Stimulated activated CD4-positive, alpha-beta T cell treated with anti-CD3 and anti-CD28 coated beads, Interleukin-12 subunit alpha, Interleukin-12 subunit beta, amount 100 ng/mL, for 48 hours (primary cell): ENCODE data around the gene SYNGR2.
A peak's percentile ranks its signal among the peaks of the same experiment; 100 is the strongest.
"Not testable (repeated sequence)": the region's sequence is repeated elsewhere in the genome, so short reads cannot be mapped to it uniquely, and the experiment has no call there.

Experiments used
- DNase-seq, 3 donors: peaks; one replicate each; pipeline ENCODE4 v3.0.0-alpha.2; 2020; ENCODE audit warnings: low read depth in 2 of 3, low spot score in 1 of 3

Gene SYNGR2

GRCh38 chr17:78170692-78171590 lies 2.6 kb downstream of the SYNGR2 start:
- no peak for DNase-seq

- DNase-seq = not testable (repeated sequence)
These were observed 3.3 kb downstream of the SYNGR2 start for GRCh38 chr17:78171591-78172248.

DNA sequence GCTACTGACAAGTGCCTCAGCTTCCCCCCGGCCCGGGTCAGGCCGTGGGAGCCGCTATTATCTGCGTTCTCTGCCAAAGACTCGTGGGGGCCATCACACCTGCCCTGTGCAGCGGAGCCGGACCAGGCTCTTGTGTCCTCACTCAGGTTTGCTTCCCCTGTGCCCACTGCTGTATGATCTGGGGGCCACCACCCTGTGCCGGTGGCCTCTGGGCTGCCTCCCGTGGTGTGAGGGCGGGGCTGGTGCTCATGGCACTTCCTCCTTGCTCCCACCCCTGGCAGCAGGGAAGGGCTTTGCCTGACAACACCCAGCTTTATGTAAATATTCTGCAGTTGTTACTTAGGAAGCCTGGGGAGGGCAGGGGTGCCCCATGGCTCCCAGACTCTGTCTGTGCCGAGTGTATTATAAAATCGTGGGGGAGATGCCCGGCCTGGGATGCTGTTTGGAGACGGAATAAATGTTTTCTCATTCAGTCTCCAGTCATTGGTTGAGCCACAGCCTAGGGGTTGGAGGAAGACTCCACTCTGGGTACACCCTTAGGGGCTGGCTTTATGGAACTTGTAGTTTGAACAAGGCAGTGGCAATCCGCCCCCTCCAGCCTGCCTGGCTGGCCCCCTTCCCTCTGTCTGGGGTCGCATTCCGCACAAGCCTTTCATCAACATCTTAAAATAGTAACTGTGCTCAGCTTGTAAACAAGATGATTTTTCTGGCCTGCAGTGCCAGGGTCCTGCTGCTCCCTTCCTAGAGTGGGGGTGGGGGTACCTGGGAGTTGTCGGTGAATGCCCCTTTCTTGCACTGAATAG lies 4.1 kb downstream of the SYNGR2 start:
- DNase-seq = no peak

DNA sequence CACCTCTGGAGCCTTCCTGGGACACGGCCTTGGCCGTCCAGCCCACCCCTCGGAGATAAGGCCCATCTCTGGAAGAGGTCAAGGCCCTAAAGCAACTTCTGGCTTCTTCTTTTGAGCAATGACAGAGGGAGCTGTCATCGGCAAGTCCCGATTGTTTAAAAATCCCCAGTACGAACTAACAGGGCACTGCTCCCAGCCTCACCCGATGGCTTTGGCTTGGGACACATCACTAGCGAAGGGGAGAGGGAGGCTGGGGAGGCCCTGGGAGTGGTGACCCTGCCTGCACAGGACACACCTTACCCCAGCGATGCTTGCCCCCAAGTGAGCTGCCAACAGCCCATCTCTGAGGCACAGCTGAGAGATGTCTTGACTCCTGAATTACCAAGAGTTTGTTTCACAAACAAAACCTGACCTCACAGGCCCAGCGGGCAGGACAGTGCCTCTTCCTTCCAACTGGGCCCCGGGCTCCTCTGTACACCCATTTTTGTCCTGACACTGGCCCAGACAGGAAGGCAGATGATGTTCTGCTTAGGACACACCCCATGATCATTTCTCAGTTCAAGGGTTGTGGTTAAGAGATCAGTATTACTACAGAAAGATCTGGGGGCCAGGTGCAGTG lies 4.8 kb downstream of the SYNGR2 start:
- DNase-seq = no peak

DNA sequence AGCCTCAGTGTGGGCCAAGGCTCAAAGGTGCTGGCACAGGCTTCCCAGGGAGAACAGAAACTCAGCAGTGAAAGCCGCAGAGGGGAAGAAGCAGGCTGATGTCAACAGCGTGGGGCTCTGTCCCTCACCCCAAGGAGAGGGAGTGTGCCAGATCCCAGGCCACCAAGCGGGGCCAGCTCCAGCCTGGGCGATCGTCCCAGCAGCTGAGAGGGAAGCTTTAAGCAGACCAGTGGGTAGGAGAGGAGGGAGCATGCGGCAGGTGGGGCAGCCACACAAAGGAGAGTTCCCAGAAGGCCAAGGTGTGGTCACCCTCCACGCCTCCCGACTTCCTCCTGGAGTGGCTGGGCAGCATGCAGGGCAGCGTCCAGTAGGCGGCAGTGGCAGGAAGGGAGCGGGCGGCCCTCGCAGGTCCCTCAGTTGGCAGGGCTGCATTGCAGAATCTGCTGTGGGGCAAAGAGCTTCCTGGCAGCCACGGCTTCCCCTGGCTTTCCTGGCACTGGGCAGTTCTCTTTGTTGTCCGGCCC lies 6.0 kb downstream of the SYNGR2 start:
- DNase-seq = no peak

GRCh38 chr17:78174870-78175642 lies 6.7 kb downstream of the SYNGR2 start:
- DNase-seq = no peak

DNA sequence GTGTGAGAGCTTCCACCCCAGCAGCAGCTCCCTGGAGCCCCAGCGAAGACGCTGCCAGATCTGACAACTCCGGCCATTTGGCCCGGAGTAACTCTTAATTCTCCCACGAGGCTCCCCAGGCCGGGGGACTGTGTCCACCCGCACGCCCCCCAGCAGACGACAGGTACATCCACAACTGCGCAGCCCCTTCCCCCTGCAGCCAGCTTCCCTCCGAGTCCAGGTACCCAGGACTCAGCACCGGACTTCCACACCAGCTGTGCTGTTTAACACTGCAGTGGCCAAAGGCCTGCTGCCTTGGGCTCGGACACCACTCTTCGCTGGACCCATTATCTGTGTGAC lies 7.2 kb downstream of the SYNGR2 start:
- no peak for DNase-seq

DNA sequence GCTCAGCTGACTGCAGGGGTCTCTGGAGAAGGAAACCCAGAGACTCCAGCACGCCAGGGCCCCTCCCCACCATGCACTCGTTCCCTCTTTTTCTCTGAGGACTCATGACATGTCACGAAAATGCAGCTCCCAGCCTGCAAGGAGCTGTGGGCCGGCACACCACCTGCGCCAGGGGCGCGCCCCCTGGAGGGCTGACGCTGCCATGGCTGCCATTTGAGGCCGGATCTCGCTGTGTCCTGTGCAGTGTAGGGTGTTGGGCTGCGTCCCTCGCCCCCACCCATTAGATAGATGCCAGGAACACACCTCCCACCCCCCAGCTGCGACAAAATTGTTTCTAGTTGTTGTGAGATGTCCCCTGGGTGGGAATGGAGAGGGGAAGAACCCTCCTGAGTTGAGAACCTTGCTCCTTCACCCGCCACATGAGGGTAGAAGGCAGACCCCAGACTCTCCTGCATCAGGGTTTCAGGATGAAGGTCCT lies 8.2 kb downstream of the SYNGR2 start:
- DNase-seq = peak; percentile 51 to 73 (median 62)

DNA sequence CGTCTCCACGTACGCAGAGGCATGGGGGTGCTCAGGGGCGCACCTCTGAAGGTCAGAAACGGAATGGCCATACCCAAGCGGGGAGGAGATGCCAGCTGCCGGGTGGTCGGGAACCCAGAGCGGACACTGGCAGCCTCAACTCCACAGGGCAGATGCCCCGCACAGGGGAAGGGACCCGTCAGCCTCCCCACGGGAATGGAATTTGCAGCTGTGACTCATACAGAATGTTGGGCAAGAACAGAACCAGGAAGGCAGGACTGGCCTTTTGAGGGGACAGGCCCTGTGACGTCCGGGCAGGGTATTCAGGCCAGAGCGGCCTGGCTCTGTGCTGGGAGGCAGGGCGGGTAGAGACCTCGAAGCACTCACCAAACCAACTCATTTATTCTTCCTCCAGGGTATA lies 11.0 kb downstream of the SYNGR2 start:
- no peak for DNase-seq

- no peak for DNase-seq
These were observed 11.7 kb downstream of the SYNGR2 start for GRCh38 chr17:78180083-78180482.

- DNase-seq = no peak
These were observed 12.1 kb downstream of the SYNGR2 start for GRCh38 chr17:78180508-78180907.

GRCh38 chr17:78182504-78182903 lies 14.1 kb downstream of the SYNGR2 start:
- no peak for DNase-seq

DNA sequence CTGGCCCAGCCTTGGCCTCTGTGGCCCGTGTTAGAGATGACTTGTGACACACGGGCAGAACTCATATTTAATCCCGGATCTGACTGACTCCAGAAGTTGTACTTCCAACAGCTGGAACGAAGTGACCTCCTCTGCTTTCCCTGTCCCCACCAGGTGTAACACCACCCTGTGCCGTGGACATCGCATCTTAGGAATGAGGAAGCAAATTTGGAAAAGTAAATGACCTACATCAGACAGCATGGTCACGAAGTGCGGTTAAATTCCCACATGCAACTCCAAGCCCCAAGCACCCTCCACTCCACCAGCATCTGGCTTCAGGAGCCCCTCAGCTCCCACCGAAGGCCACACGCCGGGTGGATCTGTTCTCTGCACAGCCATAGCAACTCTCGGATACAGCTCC lies 15.5 kb downstream of the SYNGR2 start:
- no peak for DNase-seq

- DNase-seq = no peak
These were observed 16.0 kb downstream of the SYNGR2 start for GRCh38 chr17:78184351-78184750.

GRCh38 chr17:78184868-78185267 lies 16.5 kb downstream of the SYNGR2 start:
- DNase-seq = no peak

GRCh38 chr17:78185981-78186691 lies 17.8 kb downstream of the SYNGR2 start:
- DNase-seq = no peak

DNA sequence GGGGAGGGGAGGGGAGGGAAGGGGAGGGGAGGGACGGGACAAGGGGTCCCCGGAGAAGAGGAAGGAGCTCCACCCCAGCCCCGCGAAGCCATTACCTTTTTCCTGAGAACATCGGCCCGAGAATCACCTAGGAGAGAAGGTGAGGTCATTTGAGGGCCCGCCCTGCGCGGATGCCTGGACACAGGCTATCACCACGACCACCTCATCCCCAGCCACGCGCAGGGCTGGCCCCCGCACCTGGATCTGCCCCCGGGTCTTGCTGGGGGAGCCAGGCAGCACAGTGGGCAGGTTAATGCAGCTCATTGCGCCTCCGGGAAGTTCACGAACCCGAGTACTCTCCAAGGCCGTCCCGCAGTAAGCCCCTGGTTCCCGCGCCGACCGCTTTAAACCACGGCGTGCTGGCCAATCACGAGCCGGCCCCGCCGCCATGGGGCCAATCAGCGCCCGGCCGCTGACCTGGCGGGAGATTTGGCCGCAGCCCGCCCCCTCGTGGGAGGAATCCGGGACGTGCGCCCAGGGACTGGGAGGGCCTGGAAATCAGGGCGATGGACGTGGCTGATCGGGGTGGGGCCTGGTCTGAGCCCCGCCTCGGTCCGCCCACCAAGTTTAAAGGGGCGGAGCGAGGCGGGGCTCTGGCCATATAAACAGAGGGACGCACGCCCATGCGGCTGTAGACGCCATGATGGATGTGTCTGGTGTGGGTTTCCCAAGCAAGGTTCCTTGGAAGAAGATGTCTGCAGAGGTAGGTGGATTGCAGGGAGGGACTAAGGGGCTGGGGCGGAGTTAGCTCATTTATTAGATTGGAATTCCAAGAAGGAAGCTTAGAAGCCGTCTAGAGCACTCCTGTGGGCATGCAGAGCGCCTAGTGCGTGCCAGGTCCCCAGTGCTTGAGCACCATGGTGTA lies 18.6 kb downstream of the SYNGR2 start, which contains the start of the genes AFMID and TK1:
AFMID (plus strand) TSS at position 671 of the 904 bp plus-strand sequence; CDS start at position 680, 9 bp downstream.
TK1 (minus strand) TSS at position 361 of the 904 bp plus-strand sequence; CDS start at position 303, 58 bp downstream.
- peak; percentile 96 to 97 (median 97) for DNase-seq

DNA sequence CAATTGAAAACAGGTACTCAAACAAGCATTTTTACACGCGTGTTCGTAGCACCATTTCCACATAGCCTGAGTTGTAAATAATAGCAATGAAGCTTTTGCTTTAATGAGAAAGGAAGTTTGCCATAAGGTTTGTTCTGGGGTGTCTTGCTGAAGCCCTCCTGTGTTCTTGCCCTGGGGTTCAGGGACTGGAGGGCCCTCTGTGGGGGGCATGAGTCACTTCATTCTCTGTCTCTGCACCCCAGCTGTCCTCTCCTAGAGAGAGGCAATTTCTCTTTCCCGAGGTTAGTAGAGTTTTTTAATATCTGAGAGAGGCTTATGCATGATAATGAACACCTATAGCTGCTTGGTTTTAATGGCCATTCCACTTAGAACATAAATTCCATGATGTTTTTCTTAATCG lies 28.3 kb downstream of the SYNGR2 start:
- no peak for DNase-seq
